DND-41 (cell line): ENCODE results near the gene EPHA3.

Experiments
- ATAC-seq: fragments of 200-7000 bp; cut with Tn5 transposase; 3 replicates; pipeline ENCODE4 v1.9.1; 2021; ENCODE audit warnings: low read depth; ENCODE audit not compliant: insufficient read depth
- DNase-seq: peaks from one replicate; pipeline ENCODE4 v3.0.0-alpha.2; 2020
- H2AFZ ChIP-seq: 2 replicates; pipeline ENCODE4 v1.6.0; 2012; ENCODE audit warnings: low read depth, low read length
- H3K27ac ChIP-seq: 2 replicates; pipeline ENCODE4 v1.5.1; 2012; ENCODE audit warnings: low read length, inconsistent platforms
- H3K27me3 ChIP-seq: fragments of 200-600 bp; sonication (generic); 2 replicates; pipeline ENCODE4 v1.6.0; 2012; ENCODE audit warnings: low read length, mild to moderate bottlenecking, inconsistent platforms; ENCODE audit not compliant: insufficient read depth, poor library complexity
- H3K36me3 ChIP-seq: 2 replicates; pipeline ENCODE4 v1.5.1; 2012; ENCODE audit warnings: low read length, inconsistent platforms; ENCODE audit not compliant: insufficient read depth
- H3K4me1 ChIP-seq: 2 replicates; pipeline ENCODE4 v1.5.1; 2012; ENCODE audit warnings: mild to moderate bottlenecking, low read length; ENCODE audit not compliant: insufficient read depth
- H3K4me2 ChIP-seq: 2 replicates; pipeline ENCODE4 v1.6.0; 2012; ENCODE audit warnings: mild to moderate bottlenecking, moderate library complexity, low read length, inconsistent platforms; ENCODE audit not compliant: insufficient read depth
- H3K4me3 ChIP-seq, 2 experiments: fragments of 200-600 bp in 1 of 2; shearing (Covaris generic) in 1 of 2; 2 replicates each; pipeline ENCODE4 v1.5.1; 2012 to 2016; ENCODE audit warnings: inconsistent platforms in 2 of 2, low read length in 2 of 2, mild to moderate bottlenecking in 2 of 2, low read depth in 1 of 2, moderate library complexity in 1 of 2
- H3K79me2 ChIP-seq: 2 replicates; pipeline ENCODE4 v1.6.0; 2012; ENCODE audit warnings: low read length, inconsistent platforms; ENCODE audit not compliant: insufficient read depth
- H3K9ac ChIP-seq: 2 replicates; pipeline ENCODE4 v1.6.0; 2012; ENCODE audit warnings: low read depth, mild to moderate bottlenecking, inconsistent platforms, low read length, moderate library complexity
- H3K9me3 ChIP-seq: 2 replicates; pipeline ENCODE4 v1.5.1; 2012; ENCODE audit warnings: low read length, moderate library complexity, mild to moderate bottlenecking, inconsistent platforms; ENCODE audit not compliant: insufficient read depth, severe bottlenecking
- H4K20me1 ChIP-seq: 2 replicates; pipeline ENCODE4 v1.6.0; 2012; ENCODE audit warnings: low read length; ENCODE audit not compliant: insufficient read depth
- EZH2 ChIP-seq: IDR thresholded peaks from 3 replicates; pipeline ENCODE4 v1.6.1; 2012; ENCODE audit warnings: borderline replicate concordance, low read depth, mild to moderate bottlenecking, moderate library complexity, low read length, inconsistent platforms; ENCODE audit not compliant: severe bottlenecking
- TF ChIP-seq, protein P1 (sequence below): IDR thresholded peaks from 2 replicates; pipeline ENCODE4 v1.5.1; 2012; ENCODE audit warnings: borderline replicate concordance, low read length, moderate library complexity, mild to moderate bottlenecking; ENCODE audit not compliant: poor library complexity, severe bottlenecking; ENCODE audit errors: extremely low read depth

Gene EPHA3

DNA sequence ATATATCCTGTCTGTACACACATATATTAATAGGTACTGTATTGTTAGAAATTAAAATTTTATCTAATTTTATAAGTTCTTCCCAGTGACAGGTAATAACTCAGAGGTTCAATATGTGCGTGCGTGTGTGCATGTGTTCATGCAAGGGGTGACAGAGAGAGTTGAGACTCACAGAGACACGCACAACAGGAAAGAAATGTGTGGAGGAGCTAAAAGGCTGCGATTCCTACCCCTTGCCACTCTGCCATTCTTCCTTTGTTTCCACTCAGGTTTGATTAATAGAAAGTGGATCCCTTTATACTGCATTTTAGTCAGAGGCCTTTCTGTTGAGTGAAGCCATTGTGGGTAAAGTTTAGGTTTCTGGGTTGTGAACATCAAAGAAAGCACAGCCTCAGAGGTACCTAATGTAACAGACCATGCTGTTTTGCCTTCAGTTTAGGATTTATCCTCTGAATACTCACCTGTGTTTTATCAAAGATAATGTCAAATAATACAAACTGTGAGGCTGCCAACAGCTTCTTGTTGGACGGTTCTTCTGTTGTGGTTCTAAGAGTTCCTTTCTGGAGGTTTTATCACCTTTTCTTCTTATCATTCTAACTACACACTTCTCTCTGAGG, 182.3 kb downstream of the EPHA3 start:
- H3K27ac ChIP-seq = no peak overlapping the region
- no peaks in the 10 kb centered on the region for H3K79me2 ChIP-seq
- no peak overlapping the region for H3K9ac ChIP-seq
- no peak for TF ChIP-seq EZH2
- TF ChIP-seq, protein P1, sequence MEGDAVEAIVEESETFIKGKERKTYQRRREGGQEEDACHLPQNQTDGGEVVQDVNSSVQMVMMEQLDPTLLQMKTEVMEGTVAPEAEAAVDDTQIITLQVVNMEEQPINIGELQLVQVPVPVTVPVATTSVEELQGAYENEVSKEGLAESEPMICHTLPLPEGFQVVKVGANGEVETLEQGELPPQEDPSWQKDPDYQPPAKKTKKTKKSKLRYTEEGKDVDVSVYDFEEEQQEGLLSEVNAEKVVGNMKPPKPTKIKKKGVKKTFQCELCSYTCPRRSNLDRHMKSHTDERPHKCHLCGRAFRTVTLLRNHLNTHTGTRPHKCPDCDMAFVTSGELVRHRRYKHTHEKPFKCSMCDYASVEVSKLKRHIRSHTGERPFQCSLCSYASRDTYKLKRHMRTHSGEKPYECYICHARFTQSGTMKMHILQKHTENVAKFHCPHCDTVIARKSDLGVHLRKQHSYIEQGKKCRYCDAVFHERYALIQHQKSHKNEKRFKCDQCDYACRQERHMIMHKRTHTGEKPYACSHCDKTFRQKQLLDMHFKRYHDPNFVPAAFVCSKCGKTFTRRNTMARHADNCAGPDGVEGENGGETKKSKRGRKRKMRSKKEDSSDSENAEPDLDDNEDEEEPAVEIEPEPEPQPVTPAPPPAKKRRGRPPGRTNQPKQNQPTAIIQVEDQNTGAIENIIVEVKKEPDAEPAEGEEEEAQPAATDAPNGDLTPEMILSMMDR = no peak
- DNase-seq (no peak), ATAC-seq (no peak)
- H4K20me1 ChIP-seq = no peaks in the 10 kb centered on the region
- H3K4me3 ChIP-seq = no peak overlapping the region
- H3K4me1 ChIP-seq = no peaks in the 10 kb centered on the region
- H3K36me3 ChIP-seq = no peaks in the 10 kb centered on the region
- no peak overlapping the region for H3K4me2 ChIP-seq
- no peak overlapping the region for H2AFZ ChIP-seq
- H3K9me3 ChIP-seq = no peaks in the 10 kb centered on the region
- no peaks in the 10 kb centered on the region for H3K27me3 ChIP-seq

DNA sequence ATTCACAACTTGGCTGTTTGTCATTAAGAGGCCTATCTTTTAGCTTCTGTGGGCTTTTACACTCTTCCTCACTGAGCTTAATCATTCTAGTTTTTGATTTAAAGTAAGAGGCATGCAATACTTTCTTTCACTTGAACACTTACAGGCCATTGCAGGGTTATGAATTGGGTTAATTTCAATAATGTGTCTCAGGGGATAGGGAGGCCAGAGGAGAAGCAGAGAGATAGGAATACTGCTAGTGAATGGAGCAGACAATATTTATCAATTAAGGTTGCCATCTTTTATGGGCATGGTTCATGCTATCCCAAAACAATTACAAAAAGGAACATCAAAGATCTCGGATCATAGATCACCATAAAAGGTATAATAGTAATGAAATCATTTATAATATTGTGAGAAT, 189.8 kb downstream of the EPHA3 start:
- Histone ChIP-seq H3K9me3 (no peaks in the 10 kb centered on the region), H3K4me2 (no peak overlapping the region), H2AFZ (no peak overlapping the region), H3K9ac (no peak overlapping the region), H3K79me2 (no peaks in the 10 kb centered on the region), H3K27me3 (no peaks in the 10 kb centered on the region), H4K20me1 (no peaks in the 10 kb centered on the region), H3K4me1 (no peaks in the 10 kb centered on the region; the same call in 1 of the 2 replicates), H3K27ac (no peak overlapping the region), H3K36me3 (no peaks in the 10 kb centered on the region), H3K4me3 (no peak overlapping the region)
- TF ChIP-seq, protein P1 = no peak
- TF ChIP-seq EZH2 = no peak
- ATAC-seq (no peak), DNase-seq (no peak)

DNA sequence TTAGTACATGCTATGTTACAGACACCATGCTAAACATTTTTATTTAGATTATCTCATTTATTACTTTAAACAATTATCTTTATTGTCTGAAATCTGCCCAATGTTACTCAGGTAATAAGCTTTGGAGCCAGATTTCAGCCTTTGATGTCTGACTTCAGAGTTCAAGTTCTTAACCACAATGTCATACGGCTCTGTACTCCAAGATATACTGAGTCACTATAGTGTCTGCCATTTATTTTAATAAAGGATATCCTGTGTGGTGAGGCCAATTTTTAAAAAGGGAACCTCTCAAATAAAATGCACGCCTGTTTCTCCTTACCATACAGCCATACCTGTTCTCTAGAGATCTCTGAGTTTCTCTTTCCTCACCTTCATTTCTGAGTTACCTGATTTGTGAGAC, 193.1 kb downstream of the EPHA3 start:
- H3K79me2 ChIP-seq = no peaks in the 10 kb centered on the region
- H2AFZ ChIP-seq = no peak overlapping the region
- H4K20me1 ChIP-seq = no peaks in the 10 kb centered on the region
- H3K4me1 ChIP-seq = no peaks in the 10 kb centered on the region; the same call in 1 of the 2 replicates
- no peaks in the 10 kb centered on the region for H3K27me3 ChIP-seq
- TF ChIP-seq, protein P1 = no peak
- no peak for TF ChIP-seq EZH2
- H3K4me3 ChIP-seq = no peak overlapping the region
- no peak overlapping the region for H3K9ac ChIP-seq
- no peaks in the 10 kb centered on the region for H3K36me3 ChIP-seq
- ATAC-seq = peak; percentile 92
- no peak overlapping the region for H3K4me2 ChIP-seq
- no peak for DNase-seq
- H3K9me3 ChIP-seq = no peaks in the 10 kb centered on the region
- H3K27ac ChIP-seq = no peak overlapping the region
